Stimulated activated effector memory CD8-positive, alpha-beta T cell treated with anti-CD3 and anti-CD28 coated beads, Interleukin-12 subunit alpha, Interleukin-12 subunit beta, amount 100 ng/mL, for 72 hours (primary cell): ENCODE results near the gene ZNF283.
"Not testable (repeated sequence)": the region's sequence is repeated elsewhere in the genome, so short reads cannot be mapped to it uniquely, and the experiment has no call there.

ENCODE experiments used
- ATAC-seq: fragments of 150-1000 bp; cut with Tn5 transposase; 2 replicates; pipeline ENCODE4 v1.10.0; 2021
- DNase-seq, 2 donors: peaks; one replicate each; pipeline ENCODE4 v3.0.0; 2021 to 2022; ENCODE audit warnings: low spot score in 2 of 2
- H3K27ac Mint-ChIP-seq: one replicate; pipeline ENCODE4 v1.8.0; 2022; ENCODE audit warnings: mild to moderate bottlenecking, mixed read lengths
- H3K36me3 Mint-ChIP-seq: one replicate; pipeline ENCODE4 v1.8.0; 2022; ENCODE audit warnings: mild to moderate bottlenecking, mixed read lengths
- H3K4me1 Mint-ChIP-seq: one replicate; pipeline ENCODE4 v1.8.0; 2022; ENCODE audit warnings: mixed read lengths
- H3K4me3 Mint-ChIP-seq: one replicate; pipeline ENCODE4 v1.8.0; 2022; ENCODE audit warnings: mild to moderate bottlenecking, mixed read lengths
- H3K9me3 Mint-ChIP-seq: one replicate; pipeline ENCODE4 v1.8.0; 2022; ENCODE audit warnings: mixed read lengths

ZNF283 gene

GRCh38 chr19:43812688-43813087, 14.4 kb upstream of the ZNF283 start:
- no peaks in the 10 kb centered on the region for H3K36me3 Mint-ChIP-seq
- H3K27ac Mint-ChIP-seq = peak overlapping the region; percentile 23
- ATAC-seq = peak; percentile 47
- no peak for DNase-seq
- peaks cover 13% of the 10 kb centered on the region for H3K4me1 Mint-ChIP-seq
- H3K9me3 Mint-ChIP-seq = no peaks in the 10 kb centered on the region
- H3K4me3 Mint-ChIP-seq = no peak overlapping the region

GRCh38 chr19:43814663-43815352, 12.3 kb upstream of the ZNF283 start:
- DNase-seq = no peak
- peaks cover 13% of the 10 kb centered on the region for H3K4me1 Mint-ChIP-seq
- H3K36me3 Mint-ChIP-seq = no peaks in the 10 kb centered on the region
- no peak overlapping the region for H3K27ac Mint-ChIP-seq
- no peak overlapping the region for H3K4me3 Mint-ChIP-seq
- no peaks in the 10 kb centered on the region for H3K9me3 Mint-ChIP-seq
- ATAC-seq = peak; percentile 73

GRCh38 chr19:43817454-43817853, 9.7 kb upstream of the ZNF283 start:
- peaks cover 18% of the 10 kb centered on the region for H3K4me1 Mint-ChIP-seq
- not testable (repeated sequence) for H3K36me3 Mint-ChIP-seq, DNase-seq, H3K4me3 Mint-ChIP-seq, ATAC-seq, H3K27ac Mint-ChIP-seq, H3K9me3 Mint-ChIP-seq

GRCh38 chr19:43818500-43818899, 8.6 kb upstream of the ZNF283 start:
- ATAC-seq = no peak
- no peak for DNase-seq
- Mint-ChIP-seq H3K27ac (no peak overlapping the region), H3K36me3 (no peaks in the 10 kb centered on the region), H3K4me3 (no peak overlapping the region), H3K4me1 (peaks cover 11% of the 10 kb centered on the region), H3K9me3 (no peaks in the 10 kb centered on the region)

GRCh38 chr19:43820098-43820883, 6.8 kb upstream of the ZNF283 start:
- Mint-ChIP-seq H3K27ac (peak overlapping the region; percentile 51), H3K4me1 (peaks cover 11% of the 10 kb centered on the region), H3K4me3 (peak overlapping the region; percentile 76), H3K9me3 (no peaks in the 10 kb centered on the region), H3K36me3 (no peaks in the 10 kb centered on the region)
- ATAC-seq (peak; percentile 58), DNase-seq (no peak)

GRCh38 chr19:43820884-43821215, 6.3 kb upstream of the ZNF283 start:
- Mint-ChIP-seq H3K36me3 (no peaks in the 10 kb centered on the region), H3K4me3 (peak overlapping the region; percentile 76), H3K27ac (no peak overlapping the region), H3K4me1 (peaks cover 11% of the 10 kb centered on the region), H3K9me3 (no peaks in the 10 kb centered on the region)
- peak; percentile 68 for ATAC-seq
- no peak for DNase-seq

GRCh38 chr19:43823856-43824255, 3.3 kb upstream of the ZNF283 start:
- H3K4me3 Mint-ChIP-seq, H3K36me3 Mint-ChIP-seq, ATAC-seq, DNase-seq, H3K9me3 Mint-ChIP-seq, H3K27ac Mint-ChIP-seq: not testable (repeated sequence)
- H3K4me1 Mint-ChIP-seq = peaks cover 29% of the 10 kb centered on the region

- not testable (repeated sequence) for H3K9me3 Mint-ChIP-seq, ATAC-seq, H3K4me3 Mint-ChIP-seq, H3K27ac Mint-ChIP-seq, H3K36me3 Mint-ChIP-seq, DNase-seq
- H3K4me1 Mint-ChIP-seq = peaks cover 29% of the 10 kb centered on the region
Measured at GRCh38 chr19:43824572-43824971, 2.5 kb upstream of the ZNF283 start.

GRCh38 chr19:43839139-43839538, 12.0 kb downstream of the ZNF283 start:
- Mint-ChIP-seq H3K27ac (no peak overlapping the region), H3K4me1 (no peaks in the 10 kb centered on the region), H3K4me3 (no peak overlapping the region), H3K9me3 (peaks cover 33% of the 10 kb centered on the region), H3K36me3 (peaks cover 86% of the 10 kb centered on the region)
- ATAC-seq (no peak), DNase-seq (no peak)

GRCh38 chr19:43842007-43842406, 14.9 kb downstream of the ZNF283 start:
- Mint-ChIP-seq H3K4me3 (no peak overlapping the region), H3K27ac (no peak overlapping the region), H3K36me3 (peaks cover 75% of the 10 kb centered on the region), H3K9me3 (peaks cover 38% of the 10 kb centered on the region), H3K4me1 (no peaks in the 10 kb centered on the region)
- DNase-seq = no peak
- ATAC-seq = no peak

- ATAC-seq (no peak), DNase-seq (no peak)
- peaks cover 30% of the 10 kb centered on the region for H3K9me3 Mint-ChIP-seq
- no peaks in the 10 kb centered on the region for H3K4me1 Mint-ChIP-seq
- H3K27ac Mint-ChIP-seq = no peak overlapping the region
- no peak overlapping the region for H3K4me3 Mint-ChIP-seq
- H3K36me3 Mint-ChIP-seq = peaks cover 23% of the 10 kb centered on the region
Measured at GRCh38 chr19:43847246-43847645, 20.1 kb downstream of the ZNF283 start.

GRCh38 chr19:43847884-43848283, 20.8 kb downstream of the ZNF283 start:
- no peak overlapping the region for H3K4me3 Mint-ChIP-seq
- no peak for DNase-seq
- ATAC-seq = no peak
- H3K4me1 Mint-ChIP-seq = no peaks in the 10 kb centered on the region
- peaks cover 32% of the 10 kb centered on the region for H3K9me3 Mint-ChIP-seq
- H3K36me3 Mint-ChIP-seq = peaks cover 22% of the 10 kb centered on the region
- no peak overlapping the region for H3K27ac Mint-ChIP-seq

- DNase-seq (no peak), ATAC-seq (no peak)
- Mint-ChIP-seq H3K4me3 (no peak overlapping the region), H3K4me1 (no peaks in the 10 kb centered on the region), H3K36me3 (peaks cover 15% of the 10 kb centered on the region), H3K27ac (no peak overlapping the region), H3K9me3 (peaks cover 32% of the 10 kb centered on the region)
Measured at GRCh38 chr19:43848821-43849220, 21.7 kb downstream of the ZNF283 start.

- DNase-seq (no peak), ATAC-seq (no peak)
- no peak overlapping the region for H3K27ac Mint-ChIP-seq
- H3K4me3 Mint-ChIP-seq = no peak overlapping the region
- H3K4me1 Mint-ChIP-seq = no peaks in the 10 kb centered on the region
- H3K36me3 Mint-ChIP-seq = no peaks in the 10 kb centered on the region
- peaks cover 46% of the 10 kb centered on the region for H3K9me3 Mint-ChIP-seq
Measured at GRCh38 chr19:43858174-43858573, 31.1 kb downstream of the ZNF283 start.

GRCh38 chr19:43866923-43867322, 39.8 kb downstream of the ZNF283 start:
- H3K27ac Mint-ChIP-seq, H3K36me3 Mint-ChIP-seq, H3K4me3 Mint-ChIP-seq, ATAC-seq, DNase-seq, H3K4me1 Mint-ChIP-seq: not testable (repeated sequence)
- peaks cover 13% of the 10 kb centered on the region for H3K9me3 Mint-ChIP-seq
